HepG2 (cell line): Measurements from ENCODE around the gene MYL6. TPM values are rescaled to one million over a fixed set of nuclear protein-coding genes. Genes with fewer than 3 reads are reported as not detected.

Source experiments
- ASH2L ChIP-seq: fragments of 300-600, 200-600 bp; sonication (generic); IDR thresholded peaks from 2 replicates; pipeline ENCODE4 v1.7.0; 2017; ENCODE audit warnings: low read depth, mild to moderate bottlenecking, moderate library complexity, mixed read lengths, low read length; ENCODE audit not compliant: insufficient read length
- ATAD3A ChIP-seq: sonication (generic); formaldehyde crosslinking; IDR thresholded peaks from 2 replicates; pipeline ENCODE4 v1.4.0; 2020; ENCODE audit warnings: missing genetic modification reagents
- EED ChIP-seq: sonication (generic); formaldehyde crosslinking; IDR thresholded peaks from 2 replicates; pipeline ENCODE4 v1.5.0; 2020; ENCODE audit warnings: mild to moderate bottlenecking, missing genetic modification reagents
- FLYWCH1 ChIP-seq: sonication (generic); formaldehyde crosslinking; IDR thresholded peaks from 2 replicates; pipeline ENCODE4 v1.8.1; 2023; ENCODE audit warnings: mild to moderate bottlenecking, missing genetic modification reagents
- HNRNPLL ChIP-seq: fragments of 200-400 bp; formaldehyde crosslinking; IDR thresholded peaks from 2 replicates; pipeline ENCODE4 v1.6.1; 2017; ENCODE audit warnings: mild to moderate bottlenecking, low read depth, low read length; ENCODE audit not compliant: poor library complexity, severe bottlenecking
- IRX3 ChIP-seq: sonication (generic); formaldehyde crosslinking; IDR thresholded peaks from 2 replicates; pipeline ENCODE4 v1.8.1; 2023; ENCODE audit warnings: mild to moderate bottlenecking, low read depth, missing genetic modification reagents, borderline replicate concordance
- NCOA5 ChIP-seq: sonication (generic); formaldehyde crosslinking; IDR thresholded peaks from 2 replicates; pipeline ENCODE4 v1.4.0; 2020; ENCODE audit warnings: missing genetic modification reagents
- NFATC3 ChIP-seq: sonication (generic); formaldehyde crosslinking; IDR thresholded peaks from 2 replicates; pipeline ENCODE4 v1.5.1; 2020; ENCODE audit warnings: mild to moderate bottlenecking, missing genetic modification reagents
- NR3C1 ChIP-seq: sonication (generic); formaldehyde crosslinking; IDR thresholded peaks from 2 replicates; pipeline ENCODE4 v1.4.0; 2020; ENCODE audit warnings: missing genetic modification reagents
- POLR2A ChIP-seq, 2 experiments: IDR thresholded peaks; 2 replicates each; pipeline ENCODE4 v1.6.1; 2011; ENCODE audit warnings: low read depth in 2 of 2, low read length in 2 of 2, mild to moderate bottlenecking in 1 of 2, moderate library complexity in 1 of 2; ENCODE audit not compliant: insufficient read depth in 1 of 2
- SRY ChIP-seq: sonication (generic); formaldehyde crosslinking; IDR thresholded peaks from 2 replicates; pipeline ENCODE4 v1.8.0; 2022; ENCODE audit warnings: mild to moderate bottlenecking, missing genetic modification reagents
- ZBTB7A ChIP-seq: sonication (generic); formaldehyde crosslinking; IDR thresholded peaks from 2 replicates; pipeline ENCODE4 v1.8.0; 2022; ENCODE audit warnings: mild to moderate bottlenecking, missing genetic modification reagents
- ZFP36L1 ChIP-seq: sonication (generic); formaldehyde crosslinking; IDR thresholded peaks from 2 replicates; pipeline ENCODE4 v1.8.0; 2022; ENCODE audit warnings: mild to moderate bottlenecking, missing genetic modification reagents, moderate library complexity
- ZNF556 ChIP-seq: sonication (generic); formaldehyde crosslinking; IDR thresholded peaks from 2 replicates; pipeline ENCODE4 v1.4.0; 2020; ENCODE audit warnings: mild to moderate bottlenecking, missing genetic modification reagents, borderline replicate concordance
- ZNF720 ChIP-seq: sonication (generic); formaldehyde crosslinking; IDR thresholded peaks from 2 replicates; pipeline ENCODE4 v1.4.0; 2020; ENCODE audit warnings: missing genetic modification reagents
- polyA plus RNA-seq, 8 experiments: library from polyadenylated mRNA; depleted of rRNA in 3 of 8; stranded (reverse) in 7 of 8; unstranded in 1 of 8; fragments of >200 nt; fragmentation: Illumina TruSeq in 4 of 8; extraction: Trizol in 4 of 8; gene quantifications; 2 replicates each; pipeline versions ENCODE4 v1.2.1 to v1.2.3, GENCODE V29; 2011 to 2016; ENCODE audit warnings: low read depth in 4 of 8, missing spikeins in 1 of 8, mixed read lengths in 1 of 8; ENCODE audit not compliant: insufficient read depth in 1 of 8
- total RNA-seq, 5 experiments: library from RNA; depleted of rRNA; stranded (reverse); fragments of >200 nt; fragmentation: Illumina TruSeq; extraction: Trizol; gene quantifications; 2 replicates each; pipeline ENCODE4 v1.2.3, GENCODE V29; 2016; ENCODE audit warnings: low read depth in 1 of 5
- TF ChIP-seq, protein P1 (sequence below): sonication (generic); formaldehyde crosslinking; IDR thresholded peaks from 2 replicates; pipeline ENCODE4 v1.8.1; 2023; ENCODE audit warnings: mild to moderate bottlenecking, missing genetic modification reagents, borderline replicate concordance
- TF ChIP-seq, protein P2 (sequence below): sonication (generic); formaldehyde crosslinking; IDR thresholded peaks from 2 replicates; pipeline ENCODE4 v1.5.0; 2020; ENCODE audit warnings: missing genetic modification reagents
- TF ChIP-seq, protein P3 (sequence below): sonication (generic); formaldehyde crosslinking; IDR thresholded peaks from 2 replicates; pipeline ENCODE4 v1.4.0; 2020; ENCODE audit warnings: mild to moderate bottlenecking, missing genetic modification reagents
- TF ChIP-seq, protein P4 (sequence below): sonication (generic); formaldehyde crosslinking; IDR thresholded peaks from 2 replicates; pipeline ENCODE4 v1.8.1; 2023; ENCODE audit warnings: mild to moderate bottlenecking, missing genetic modification reagents
- TF ChIP-seq, protein P5 (sequence below): sonication (generic); formaldehyde crosslinking; IDR thresholded peaks from 2 replicates; pipeline ENCODE4 v1.5.0; 2020; ENCODE audit warnings: missing genetic modification reagents
- TF ChIP-seq, protein P6 (sequence below): sonication (generic); formaldehyde crosslinking; IDR thresholded peaks from 2 replicates; pipeline ENCODE4 v1.8.1; 2023; ENCODE audit warnings: missing genetic modification reagents, inconsistent platforms, borderline replicate concordance

Gene MYL6
- total and polyA plus RNA-seq, 2 of the 13 experiments (the other 11 are each of a cell fraction or from before 2014, with no cell fraction given): 1,127 to 1,192 TPM

DNA sequence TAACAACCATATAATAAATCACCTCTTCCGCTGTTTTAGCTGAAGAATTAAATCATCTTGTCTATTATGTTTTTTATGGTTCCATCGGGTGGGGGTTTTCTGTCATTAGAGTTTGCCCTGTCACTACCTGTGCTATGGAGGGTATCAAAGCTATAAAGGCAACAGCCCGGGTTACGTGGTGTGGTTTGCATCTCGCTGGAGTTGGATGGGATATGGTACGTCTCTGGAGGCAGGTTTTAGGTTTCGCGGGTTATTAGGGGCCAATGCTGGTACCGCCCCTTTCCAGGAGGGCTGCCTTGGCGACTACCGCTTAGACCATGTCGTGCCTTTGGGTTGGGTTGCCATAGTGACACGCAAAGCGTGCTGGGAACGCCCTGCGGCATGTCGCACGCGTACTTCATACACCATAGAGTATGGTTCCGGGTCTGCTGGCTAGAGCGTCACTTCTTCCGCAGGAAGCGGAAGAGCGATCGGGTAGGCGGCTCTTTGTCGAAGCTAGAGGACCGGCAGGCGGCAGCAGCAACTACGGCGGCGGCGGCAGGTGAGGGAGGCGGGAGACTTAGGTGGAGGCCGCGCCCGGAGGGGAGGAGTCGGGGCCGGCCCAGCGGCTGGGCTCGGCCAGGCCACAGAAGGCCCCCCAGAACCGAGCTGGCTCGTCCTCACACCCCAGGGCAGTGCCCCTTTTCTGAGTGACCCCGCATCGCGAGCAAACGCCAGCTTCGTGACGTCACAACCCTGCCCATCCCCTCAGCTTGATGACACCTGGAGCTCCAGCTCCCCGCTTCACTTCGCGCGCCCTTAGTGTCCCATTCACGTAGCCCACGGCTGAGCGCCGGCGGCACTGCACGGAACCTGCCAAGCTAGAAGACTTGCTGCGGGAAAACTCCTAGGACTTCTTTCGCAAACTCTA, 40.1 kb upstream of the MYL6 start, which contains the start of gene ZC3H10 (continued):
- TF ChIP-seq, protein P1, sequence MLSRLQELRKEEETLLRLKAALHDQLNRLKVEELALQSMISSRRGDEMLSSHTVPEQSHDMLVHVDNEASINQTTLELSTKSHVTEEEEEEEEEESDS (CRISPR knock-in tag): peak; percentile 78; the same call in 1 of the 2 replicates
- TF ChIP-seq ZNF720 (CRISPR knock-in tag) (no peak), HNRNPLL (peak; percentile 92), IRX3 (CRISPR knock-in tag) (no peak; the same call in 1 of the 2 replicates), ZNF556 (peak; percentile 82), POLR2A (IDR thresholded peaks at IDR 0.05; ENCODE audit: insufficient read depth in 1 of 2, low read depth in 2 of 2, low read length in 2 of 2) (peak; percentile 99), EED (CRISPR knock-in tag) (no peak; the same call in 1 of the 2 replicates), NCOA5 (CRISPR knock-in tag) (0 out of 2 replicates have a peak, but pooled peaks have one; percentile 18), ASH2L (peak; percentile 77), ZBTB7A (CRISPR knock-in tag) (no peak), SRY (CRISPR knock-in tag) (peak; percentile 79; the same call in 1 of the 2 replicates), ATAD3A (CRISPR knock-in tag) (no peak), FLYWCH1 (CRISPR knock-in tag) (no peak), NR3C1 (CRISPR knock-in tag) (no peak), ZFP36L1 (no peak), NFATC3 (CRISPR knock-in tag) (no peak)
- TF ChIP-seq, protein P2, sequence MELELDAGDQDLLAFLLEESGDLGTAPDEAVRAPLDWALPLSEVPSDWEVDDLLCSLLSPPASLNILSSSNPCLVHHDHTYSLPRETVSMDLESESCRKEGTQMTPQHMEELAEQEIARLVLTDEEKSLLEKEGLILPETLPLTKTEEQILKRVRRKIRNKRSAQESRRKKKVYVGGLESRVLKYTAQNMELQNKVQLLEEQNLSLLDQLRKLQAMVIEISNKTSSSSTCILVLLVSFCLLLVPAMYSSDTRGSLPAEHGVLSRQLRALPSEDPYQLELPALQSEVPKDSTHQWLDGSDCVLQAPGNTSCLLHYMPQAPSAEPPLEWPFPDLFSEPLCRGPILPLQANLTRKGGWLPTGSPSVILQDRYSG (CRISPR knock-in tag): no peak; the same call in 1 of the 2 replicates
- TF ChIP-seq, protein P3, sequence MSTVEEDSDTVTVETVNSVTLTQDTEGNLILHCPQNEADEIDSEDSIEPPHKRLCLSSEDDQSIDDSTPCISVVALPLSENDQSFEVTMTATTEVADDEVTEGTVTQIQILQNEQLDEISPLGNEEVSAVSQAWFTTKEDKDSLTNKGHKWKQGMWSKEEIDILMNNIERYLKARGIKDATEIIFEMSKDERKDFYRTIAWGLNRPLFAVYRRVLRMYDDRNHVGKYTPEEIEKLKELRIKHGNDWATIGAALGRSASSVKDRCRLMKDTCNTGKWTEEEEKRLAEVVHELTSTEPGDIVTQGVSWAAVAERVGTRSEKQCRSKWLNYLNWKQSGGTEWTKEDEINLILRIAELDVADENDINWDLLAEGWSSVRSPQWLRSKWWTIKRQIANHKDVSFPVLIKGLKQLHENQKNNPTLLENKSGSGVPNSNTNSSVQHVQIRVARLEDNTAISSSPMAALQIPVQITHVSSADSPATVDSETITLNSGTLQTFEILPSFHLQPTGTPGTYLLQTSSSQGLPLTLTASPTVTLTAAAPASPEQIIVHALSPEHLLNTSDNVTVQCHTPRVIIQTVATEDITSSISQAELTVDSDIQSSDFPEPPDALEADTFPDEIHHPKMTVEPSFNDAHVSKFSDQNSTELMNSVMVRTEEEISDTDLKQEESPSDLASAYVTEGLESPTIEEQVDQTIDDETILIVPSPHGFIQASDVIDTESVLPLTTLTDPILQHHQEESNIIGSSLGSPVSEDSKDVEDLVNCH: no peak
- TF ChIP-seq, protein P4, sequence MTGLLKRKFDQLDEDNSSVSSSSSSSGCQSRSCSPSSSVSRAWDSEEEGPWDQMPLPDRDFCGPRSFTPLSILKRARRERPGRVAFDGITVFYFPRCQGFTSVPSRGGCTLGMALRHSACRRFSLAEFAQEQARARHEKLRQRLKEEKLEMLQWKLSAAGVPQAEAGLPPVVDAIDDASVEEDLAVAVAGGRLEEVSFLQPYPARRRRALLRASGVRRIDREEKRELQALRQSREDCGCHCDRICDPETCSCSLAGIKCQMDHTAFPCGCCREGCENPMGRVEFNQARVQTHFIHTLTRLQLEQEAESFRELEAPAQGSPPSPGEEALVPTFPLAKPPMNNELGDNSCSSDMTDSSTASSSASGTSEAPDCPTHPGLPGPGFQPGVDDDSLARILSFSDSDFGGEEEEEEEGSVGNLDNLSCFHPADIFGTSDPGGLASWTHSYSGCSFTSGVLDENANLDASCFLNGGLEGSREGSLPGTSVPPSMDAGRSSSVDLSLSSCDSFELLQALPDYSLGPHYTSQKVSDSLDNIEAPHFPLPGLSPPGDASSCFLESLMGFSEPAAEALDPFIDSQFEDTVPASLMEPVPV: peak; percentile 95
- TF ChIP-seq, protein P5, sequence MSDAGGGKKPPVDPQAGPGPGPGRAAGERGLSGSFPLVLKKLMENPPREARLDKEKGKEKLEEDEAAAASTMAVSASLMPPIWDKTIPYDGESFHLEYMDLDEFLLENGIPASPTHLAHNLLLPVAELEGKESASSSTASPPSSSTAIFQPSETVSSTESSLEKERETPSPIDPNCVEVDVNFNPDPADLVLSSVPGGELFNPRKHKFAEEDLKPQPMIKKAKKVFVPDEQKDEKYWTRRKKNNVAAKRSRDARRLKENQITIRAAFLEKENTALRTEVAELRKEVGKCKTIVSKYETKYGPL (CRISPR knock-in tag): 0 out of 2 replicates have a peak, but pooled peaks have one; percentile 32
- TF ChIP-seq, protein P6, sequence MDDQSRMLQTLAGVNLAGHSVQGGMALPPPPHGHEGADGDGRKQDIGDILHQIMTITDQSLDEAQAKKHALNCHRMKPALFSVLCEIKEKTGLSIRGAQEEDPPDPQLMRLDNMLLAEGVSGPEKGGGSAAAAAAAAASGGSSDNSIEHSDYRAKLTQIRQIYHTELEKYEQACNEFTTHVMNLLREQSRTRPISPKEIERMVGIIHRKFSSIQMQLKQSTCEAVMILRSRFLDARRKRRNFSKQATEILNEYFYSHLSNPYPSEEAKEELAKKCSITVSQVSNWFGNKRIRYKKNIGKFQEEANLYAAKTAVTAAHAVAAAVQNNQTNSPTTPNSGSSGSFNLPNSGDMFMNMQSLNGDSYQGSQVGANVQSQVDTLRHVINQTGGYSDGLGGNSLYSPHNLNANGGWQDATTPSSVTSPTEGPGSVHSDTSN (CRISPR knock-in tag): peak; percentile 53; the same call in 1 of the 2 replicates
